GM18498 (cell line): Measurements from ENCODE around the gene C7.
"Not testable (repeated sequence)": the region's sequence is repeated elsewhere in the genome, so short reads cannot be mapped to it uniquely, and the experiment has no call there.

ENCODE experiments used
- ATAC-seq: cut with Tn5 transposase; IDR thresholded peaks from one replicate; pipeline ENCODE4 v1.9.1; 2021; ENCODE audit warnings: mild to moderate bottlenecking, moderate library complexity; ENCODE audit not compliant: unreplicated experiment

The C7 gene

DNA sequence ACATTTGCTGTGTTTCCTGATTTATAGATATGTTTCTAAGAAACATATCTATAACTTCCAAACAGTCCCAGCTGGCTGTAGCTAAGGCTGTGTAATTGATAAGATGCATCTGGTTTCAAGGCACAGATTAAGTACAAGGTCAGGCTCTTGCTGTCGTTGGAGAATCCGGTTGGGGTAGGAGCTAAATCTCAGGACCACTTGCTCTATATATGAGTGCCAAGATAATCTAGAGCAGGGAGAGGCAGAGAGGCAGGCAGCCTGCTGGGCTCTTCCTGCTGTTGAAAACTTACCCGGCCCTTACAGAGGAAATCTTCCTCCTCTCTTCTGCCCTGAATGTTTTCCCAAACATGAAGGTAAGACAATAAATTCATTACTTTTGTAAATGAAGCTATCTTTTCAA lies at the start of gene C7:
Gene C7, plus strand, starts transcription at position 234 of the 400 bp plus-strand sequence. Its CDS starts 114 bp downstream, at position 348.
- no peak for ATAC-seq

DNA sequence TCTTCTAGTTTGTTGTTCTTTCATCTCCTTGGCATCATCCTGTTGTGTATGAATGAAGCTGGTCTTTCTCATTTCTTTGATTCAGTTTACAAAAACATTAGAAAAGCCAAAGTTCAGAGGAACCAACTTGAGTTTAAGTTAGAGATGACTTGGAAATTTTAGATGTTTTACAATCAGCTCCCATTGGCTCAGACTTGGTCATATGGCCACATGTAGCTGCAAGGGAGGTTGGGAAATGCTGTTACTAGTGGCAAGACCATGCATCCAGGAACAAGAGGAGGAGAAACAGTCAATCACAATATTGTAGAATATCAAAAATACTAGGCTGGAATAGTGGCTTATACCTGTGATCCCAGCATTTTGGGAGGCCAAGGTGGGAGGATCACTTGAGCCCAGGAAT lies 48.6 kb upstream of the C7 start:
- no peak for ATAC-seq

DNA sequence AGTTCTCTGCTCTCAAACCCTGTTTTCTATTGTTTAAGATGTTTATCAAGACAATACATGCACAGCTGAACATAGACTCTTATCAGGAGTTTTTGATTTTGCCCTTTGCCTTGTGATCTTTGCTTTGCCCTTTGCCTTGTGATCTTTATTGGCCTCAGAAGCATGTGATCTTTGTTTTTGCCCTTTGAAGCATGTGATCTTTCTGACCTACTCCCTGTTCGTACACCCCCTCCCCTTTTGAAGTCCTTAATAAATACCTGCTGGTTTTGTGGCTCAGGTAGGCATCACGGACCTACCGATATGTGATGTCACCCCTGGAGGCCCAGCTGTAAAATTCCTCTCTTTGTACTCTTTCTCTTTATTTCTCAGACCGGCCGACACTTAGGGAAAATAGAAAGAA lies 44.3 kb upstream of the C7 start:
- not testable (repeated sequence) for ATAC-seq

DNA sequence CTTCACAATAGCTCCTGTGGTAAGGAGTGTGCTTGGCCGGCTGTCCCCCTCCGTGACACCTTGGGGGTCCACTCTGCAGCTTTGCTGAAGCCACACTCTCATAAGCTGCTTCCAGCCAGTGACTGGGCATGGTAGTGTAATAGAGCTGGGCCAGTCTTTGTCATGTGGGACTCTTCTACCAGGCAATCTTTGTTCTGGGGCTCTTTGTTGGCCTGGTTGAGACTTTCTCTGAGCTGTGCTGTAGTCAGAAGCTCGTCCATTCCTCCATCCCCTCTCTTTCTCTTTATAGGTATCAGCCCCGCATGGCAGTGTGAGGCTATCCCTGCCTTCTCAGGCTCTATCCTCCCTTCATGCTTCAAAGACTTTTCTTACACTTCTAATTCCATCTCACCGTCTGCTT lies 42.5 kb upstream of the C7 start:
- no peak for ATAC-seq

DNA sequence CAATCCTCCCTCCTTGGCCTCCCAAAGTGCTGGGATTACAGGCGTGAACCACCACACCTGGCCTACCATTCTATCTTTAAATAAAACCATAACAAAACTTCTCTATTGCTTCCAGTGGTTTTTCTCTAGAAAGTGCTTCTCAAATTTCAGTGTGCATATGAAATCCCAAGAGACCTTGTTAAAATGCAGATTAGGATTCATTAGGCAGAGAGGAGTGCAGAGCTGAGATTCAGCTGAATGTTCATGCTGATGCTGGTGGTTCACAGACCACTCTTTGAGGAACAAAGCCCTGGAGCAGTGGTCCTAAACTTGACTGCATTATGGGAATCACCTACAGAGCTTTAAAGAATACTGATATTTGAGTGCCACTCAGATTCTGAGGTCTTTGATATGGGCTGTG lies 39.9 kb upstream of the C7 start:
- no peak for ATAC-seq

DNA sequence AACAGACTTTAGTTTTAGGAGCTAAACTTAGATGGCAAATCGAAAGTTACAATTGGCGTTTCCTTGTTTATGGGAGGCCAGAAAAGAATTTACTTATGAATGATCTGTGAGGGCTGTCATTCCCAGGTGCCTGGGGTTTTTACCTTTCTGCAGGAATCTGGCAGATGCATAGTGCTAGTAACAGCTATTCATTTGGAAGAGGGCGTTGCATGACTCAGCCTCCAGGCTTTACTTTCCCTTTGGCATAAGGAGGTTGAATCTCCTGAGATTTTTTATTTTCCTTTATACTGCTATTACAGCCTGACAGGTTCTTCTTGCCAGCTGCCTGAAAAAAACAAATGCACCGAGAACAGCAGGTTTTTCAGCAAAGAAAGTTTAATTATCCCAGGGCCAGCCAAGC lies 38.1 kb upstream of the C7 start:
- no peak for ATAC-seq

DNA sequence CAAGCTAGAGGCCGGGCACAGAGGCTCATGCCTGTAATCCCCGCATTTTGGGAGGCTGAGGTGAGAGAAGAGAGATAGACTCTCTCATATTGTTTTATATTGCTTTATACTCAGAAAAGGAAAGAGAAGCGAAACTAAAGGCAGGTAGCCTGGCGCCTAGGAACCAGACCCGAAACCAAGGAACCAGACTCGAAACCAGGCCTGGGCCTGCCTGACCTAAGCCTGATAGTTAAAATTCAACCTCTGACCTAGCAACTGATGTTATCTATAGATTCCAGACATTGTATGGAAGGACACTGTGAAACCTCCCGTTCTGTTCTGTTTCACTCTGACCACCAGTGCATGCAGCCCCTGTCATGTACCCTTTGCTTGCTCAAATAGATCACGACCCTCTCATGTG lies 37.0 kb upstream of the C7 start:
- not testable (repeated sequence) for ATAC-seq

DNA sequence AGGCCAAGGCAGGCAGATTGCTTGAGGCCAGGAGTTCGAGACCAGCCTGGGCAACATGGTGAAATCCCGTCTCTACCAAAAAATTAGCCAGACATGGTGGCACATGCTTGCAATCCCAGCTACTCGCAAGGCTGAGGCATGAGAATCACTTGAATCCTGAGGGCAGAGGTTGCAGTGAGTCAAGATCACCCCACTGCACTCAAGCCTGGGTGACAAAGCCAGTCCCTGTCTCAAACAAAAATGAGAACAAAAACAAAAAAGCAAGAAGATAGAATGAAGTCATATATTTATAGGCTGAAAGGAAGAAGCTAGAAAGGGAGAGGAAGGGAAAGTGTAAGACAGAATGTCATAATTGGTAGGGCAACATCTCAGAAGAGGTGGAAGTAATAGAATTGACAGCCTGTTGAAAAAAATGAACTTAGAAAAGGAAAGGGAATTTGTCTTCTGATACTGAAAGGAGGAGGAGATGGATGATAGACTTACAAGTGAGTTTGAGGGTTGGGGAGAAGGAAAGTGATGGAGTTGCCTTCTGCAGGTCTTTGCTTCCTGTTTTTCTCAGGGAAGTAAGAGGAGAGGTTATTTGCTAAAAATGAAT lies 35.9 kb upstream of the C7 start:
- no peak for ATAC-seq

DNA sequence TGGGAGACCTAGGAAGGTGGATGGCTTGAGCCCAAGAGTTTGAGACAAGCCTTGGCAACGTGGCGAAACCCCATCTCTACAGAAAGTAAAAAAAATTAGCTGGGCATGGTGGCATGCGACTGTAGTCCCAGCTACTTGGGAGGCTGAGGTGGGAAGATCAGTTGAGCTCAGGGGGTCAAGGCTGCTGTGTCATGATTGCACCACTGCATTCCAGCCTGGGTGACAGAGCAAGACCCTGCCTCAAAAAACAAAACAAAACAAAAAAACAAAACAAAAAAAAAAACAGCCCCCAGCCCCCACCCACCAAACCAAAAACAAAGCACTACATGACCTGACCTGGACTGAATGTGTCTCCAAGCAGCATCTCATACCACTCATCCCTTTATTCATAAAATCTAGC lies 33.3 kb upstream of the C7 start:
- ATAC-seq = no peak

DNA sequence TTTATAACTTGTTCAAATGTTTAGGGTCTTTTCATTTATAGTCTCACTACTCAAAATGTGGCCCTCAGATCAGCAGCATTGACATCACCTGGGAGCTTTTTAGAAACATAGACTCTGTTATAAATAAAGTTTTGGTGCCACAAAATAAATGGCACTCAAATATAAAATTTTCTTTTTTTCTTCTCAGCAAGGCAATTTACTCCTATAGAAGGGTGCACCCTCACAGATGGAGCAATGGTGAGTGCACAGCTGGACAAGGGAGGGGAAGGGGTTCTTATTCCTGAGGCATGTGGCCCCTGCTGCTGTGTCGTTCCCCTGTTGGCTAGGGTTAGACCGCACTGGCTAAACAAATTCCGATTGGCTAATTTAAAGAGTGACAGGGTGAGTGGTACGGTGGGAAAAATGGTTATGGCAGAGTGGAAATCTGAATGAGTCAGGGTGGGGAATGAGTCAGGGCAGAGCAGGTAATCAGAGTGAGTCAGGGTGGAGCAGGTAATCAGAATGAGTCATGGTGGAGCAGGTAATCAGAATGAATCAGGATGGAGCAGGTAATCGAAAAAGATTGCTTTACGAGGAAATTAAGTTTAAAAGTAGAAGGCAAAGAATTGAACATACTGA lies 31.8 kb upstream of the C7 start:
- ATAC-seq = no peak

DNA sequence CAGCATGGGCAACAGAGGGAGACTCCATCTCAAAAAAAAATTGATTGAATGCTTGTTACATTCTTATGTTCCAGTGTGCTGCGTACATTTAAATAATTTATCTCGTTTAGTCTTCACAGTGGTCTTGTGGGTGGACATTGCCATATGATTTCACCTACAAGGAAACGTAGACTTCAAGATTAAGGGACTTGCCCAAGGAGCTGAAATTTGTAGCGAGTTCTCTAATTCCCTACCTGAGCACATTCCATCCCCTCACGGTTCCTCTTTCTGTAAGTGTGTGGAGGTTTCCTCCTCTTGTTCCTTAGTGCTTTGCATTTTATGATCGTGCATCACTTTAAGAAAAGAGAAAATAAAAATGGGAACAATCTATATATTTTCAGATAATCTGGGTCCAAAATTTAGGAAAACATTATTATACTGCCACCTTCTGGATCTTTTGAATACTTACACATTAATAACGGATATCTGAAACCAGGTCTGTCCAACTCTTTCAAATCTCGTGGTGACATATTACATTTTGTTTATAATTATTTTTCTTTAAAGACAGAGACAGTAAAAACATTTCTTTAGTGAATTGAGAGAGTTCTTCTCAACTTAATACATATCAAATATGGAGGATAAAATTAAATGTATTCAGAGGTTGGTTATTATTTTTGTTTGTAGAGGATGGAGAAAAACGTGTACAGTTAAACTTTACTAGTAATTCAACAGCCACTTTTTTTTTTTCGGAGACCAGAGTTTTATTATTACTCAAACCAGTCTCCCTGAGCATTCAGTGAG lies 29.9 kb upstream of the C7 start:
- ATAC-seq = peak; percentile 58

DNA sequence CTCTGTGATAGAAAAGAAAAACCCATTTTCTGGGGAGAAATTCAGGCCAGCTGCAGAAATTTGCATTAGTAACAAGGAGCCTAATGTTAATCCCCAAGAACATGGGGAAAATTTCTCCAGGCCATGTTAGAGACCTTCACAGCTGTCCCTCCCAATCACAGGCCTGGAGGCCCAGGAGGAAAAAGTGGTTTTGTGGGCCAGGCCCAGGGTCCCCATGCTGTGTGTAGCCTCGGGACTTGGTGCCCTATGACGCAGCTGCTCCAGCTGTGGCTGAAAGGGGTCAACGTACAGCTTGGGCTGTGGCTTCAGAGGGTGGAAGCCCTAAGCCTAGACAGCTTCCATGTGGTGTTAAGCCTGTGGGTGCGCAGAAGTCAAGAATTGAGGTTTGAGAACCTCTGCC lies 27.0 kb upstream of the C7 start:
- no peak for ATAC-seq

DNA sequence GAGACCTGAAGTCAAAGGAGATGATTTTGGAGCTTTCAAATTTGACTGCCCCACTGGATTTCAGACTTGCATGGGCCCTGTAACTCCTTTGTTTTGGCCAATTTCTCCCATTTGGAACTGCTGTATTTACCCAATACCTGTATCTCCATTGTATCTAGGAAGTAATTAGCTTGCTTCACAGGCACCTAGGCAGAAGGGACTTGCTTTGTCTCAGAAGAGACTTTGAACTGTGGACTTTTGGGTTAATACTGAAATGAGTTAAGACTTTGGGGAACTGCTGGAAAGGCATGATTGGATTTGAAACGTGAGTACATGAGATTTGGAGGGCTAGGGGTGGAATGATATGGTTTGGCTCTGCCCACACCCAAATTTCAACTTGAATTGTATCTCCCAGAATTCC lies 26.2 kb upstream of the C7 start:
- ATAC-seq = not testable (repeated sequence)

DNA sequence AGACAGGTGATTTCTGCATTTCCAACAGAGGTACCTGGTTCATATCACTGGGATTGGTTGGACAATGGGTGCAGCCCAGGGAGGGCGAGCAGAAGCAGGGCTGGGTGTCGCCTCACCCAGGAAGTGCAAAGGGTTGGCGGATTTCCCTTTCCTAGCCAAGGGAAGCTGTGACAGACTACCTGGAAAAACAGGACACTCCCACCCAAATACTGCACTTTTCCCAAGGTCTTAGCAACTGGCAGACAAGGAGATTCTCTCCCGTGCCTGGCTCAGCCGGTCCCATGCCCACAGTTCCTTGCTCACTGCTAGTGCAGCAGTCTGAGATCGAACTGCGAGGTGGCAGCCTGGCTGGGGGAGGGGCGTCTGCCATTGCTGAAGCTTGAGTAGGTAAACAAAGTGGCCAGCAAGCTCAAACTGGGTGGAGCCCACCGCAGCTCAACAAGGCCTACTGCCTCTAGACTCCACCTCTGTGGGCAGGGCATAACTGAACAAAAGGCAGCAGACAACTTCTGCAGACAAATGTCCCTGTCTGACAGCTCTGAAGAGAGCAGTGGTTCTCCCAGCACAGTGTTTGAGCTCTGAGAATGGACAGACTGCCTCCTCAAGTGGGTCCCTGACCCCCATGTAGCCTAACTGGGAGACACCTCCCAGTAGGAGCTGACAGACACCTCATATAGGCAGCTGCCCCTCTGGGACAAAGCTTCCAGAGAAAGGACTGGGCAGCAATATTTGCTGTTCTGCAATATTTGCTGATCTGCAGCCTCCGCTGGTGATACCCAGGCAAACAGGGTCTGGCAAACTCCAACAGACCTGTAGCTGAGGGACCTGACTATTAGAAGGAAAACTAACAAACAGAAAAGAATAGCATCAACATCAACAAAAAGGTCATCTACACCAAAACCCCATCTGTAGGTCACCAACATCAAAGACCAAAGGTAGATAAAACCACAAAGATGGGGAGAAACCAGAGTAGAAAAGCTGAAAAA lies 13.6 kb upstream of the C7 start:
- ATAC-seq = not testable (repeated sequence)

DNA sequence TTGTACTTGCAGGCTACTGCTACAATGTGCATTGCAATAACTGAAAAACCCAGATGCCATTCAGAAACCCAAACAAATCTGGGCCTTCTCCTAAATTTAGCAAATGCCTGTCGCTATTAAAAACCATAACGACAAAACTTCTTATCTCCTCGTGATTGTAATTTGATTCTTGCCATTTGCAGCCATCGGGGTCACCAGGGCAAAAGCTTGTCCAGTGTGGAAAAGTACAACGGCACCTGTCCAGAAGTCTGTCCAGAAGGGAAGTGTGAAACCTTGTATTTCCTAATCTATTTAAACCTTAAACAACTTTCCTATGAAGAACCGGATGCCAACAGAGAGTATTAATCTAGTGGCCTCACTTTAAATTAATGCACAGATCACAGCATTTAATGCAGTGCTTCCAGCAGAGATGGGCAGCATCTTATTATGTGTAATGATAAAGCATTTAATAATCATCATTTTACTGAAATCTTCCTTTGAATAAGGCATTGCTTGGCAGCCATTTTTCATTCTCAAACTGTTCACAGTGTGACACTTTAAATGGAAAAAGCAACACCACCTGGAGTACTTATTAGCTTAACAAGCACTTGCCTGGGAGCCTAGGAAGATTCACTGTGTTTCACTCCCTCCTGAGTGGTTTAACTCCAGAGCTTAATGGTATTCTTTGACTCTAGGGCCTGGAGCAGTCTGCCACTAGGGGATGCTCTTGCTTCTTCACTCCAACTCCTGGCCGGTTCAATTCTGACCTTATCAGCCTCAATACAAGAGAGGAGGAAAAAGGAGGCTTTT lies 4.9 kb upstream of the C7 start:
- ATAC-seq = peak; percentile 91

DNA sequence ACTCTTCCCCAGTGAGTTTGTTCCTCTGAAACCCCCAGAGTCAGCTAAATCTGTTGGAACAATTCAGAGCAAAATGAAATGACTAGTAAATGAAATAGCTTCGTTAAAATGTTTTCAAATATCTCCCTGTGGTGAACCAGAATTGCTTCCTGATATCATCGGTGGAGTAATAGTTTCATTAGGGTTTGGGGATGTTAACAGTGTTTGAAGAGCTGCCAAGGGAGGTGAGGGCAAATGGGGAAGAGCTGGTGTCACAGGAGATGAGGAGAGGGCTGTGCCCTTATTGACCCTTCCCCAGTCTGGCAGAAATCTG lies 4.3 kb upstream of the C7 start:
- ATAC-seq = peak; percentile 10

DNA sequence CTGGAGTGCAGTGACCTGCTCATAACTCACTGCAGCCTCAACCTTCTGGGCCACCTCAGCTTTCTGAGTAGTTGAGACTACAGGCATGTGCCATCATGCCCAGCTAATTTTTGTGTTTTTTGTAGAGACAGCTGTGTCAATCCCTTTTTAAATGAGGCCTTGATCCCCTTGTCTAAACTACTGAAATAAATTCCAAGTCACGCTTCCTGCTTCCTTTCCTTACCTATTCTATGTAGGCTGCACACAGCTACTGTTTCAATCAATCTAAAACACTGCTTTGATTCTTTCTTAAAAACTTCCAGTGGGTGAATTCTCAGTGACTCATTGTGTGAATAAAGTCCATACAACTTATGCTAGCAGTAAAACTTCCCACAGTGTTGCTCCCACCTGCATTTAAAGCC lies 2.9 kb upstream of the C7 start:
- ATAC-seq = no peak

DNA sequence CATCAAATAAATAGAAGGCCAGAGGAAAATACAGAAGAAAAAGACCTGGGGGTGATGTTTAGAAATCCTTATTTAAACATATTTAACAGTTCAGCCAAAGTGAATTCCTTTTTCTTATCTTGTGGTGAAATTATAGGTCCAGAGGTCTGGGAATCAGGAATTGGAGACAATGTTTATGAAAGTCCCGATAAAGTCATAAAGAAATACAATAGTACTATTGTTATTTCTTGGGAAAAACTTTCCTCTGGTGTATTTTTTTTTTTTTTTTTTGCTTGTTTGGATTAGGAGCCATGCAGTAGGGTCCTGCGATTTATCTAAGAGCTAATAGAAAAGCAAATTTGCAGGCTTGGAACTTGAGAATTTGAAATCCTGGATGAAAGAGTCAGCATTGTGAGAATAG lies 426 bp downstream of the C7 start:
- no peak for ATAC-seq

DNA sequence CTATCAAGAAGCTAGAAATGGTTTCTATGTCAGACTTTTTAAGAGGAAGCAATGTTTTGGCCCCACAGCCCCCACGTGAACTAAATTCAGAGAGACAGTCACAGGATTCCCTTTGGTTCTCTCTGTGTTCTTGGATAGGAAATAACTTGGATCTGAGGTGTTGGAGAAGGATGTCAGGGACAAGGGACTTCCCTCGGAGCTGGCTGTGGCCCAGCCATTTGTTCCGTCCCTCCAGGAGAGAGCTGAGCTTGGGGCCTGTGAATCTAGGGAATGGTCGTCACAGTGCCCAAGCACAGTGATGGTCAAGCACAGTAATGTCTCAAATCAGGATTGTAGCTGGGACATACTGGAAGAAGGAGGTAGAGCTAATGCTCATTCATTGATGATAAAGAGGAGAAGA lies 2.0 kb downstream of the C7 start:
- no peak for ATAC-seq

DNA sequence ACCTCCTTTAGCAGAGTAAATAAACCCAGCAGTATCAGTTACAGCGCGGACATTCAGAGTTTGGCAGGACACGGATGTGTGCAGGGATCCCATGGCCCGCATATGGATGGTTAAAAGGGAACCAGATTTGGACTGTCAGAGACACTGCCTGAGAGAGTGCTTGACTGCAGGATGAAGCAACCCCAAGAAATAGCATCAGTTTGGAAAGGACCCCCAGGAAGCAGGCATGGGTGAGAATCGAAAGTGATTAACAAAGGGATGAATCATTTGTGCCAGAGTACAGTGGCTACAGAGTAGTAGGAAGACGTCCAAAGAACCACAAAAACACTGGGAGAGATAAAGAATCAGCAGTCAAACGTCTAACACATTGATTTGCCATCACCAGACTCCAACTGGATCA lies 5.5 kb downstream of the C7 start:
- ATAC-seq = no peak
